HCT116 (cell line): ENCODE results near the gene APOL3. TPM values are rescaled to one million over a fixed set of nuclear protein-coding genes. Genes with fewer than 3 reads are reported as not detected.

ENCODE experiments used
- ATAC-seq: fragments of 200-7000 bp; cut with Tn5 transposase; 2 replicates; pipeline ENCODE4 v1.9.1; 2020; ENCODE audit warnings: mild to moderate bottlenecking, moderate library complexity
- BruUV-seq: library from RNA; stranded (reverse); fragments of 400-500 nt; replicated peaks from 2 replicates; lab custom pipeline; 2021; lab: Mats Ljungman, UMichigan
- CTCF ChIA-PET: fragments of 300-600 bp; sonication (Branson Sonifier 250); formaldehyde crosslinking; loops from one replicate; lab custom pipeline; 2021; ENCODE audit warnings: antibody characterized with exemption; lab: Charles Lee
- POLR2A ChIA-PET: fragments of 300-600, 350-600 bp; sonication (Branson Sonifier 250); formaldehyde crosslinking; loops from one replicate; lab custom pipeline; 2021; ENCODE audit warnings: antibody characterized with exemption; lab: Charles Lee
- RAD21 ChIA-PET, 2 experiments: fragments of 300-600 bp; sonication (Branson Sonifier 250); formaldehyde crosslinking; loops; one replicate each; lab custom pipeline; 2023; ENCODE audit warnings: low total read pairs in 2 of 2; ENCODE audit not compliant: uncharacterized antibody in 2 of 2, unreplicated experiment in 2 of 2, low non-redundant PET in 1 of 2; lab: Charles Lee
- DNase-seq: peaks from one replicate; pipeline ENCODE4 v3.0.0-alpha.2; 2010; ENCODE audit warnings: low read depth, low spot score
- H2AFZ ChIP-seq: fragments of 200-600 bp; shearing (Covaris generic), sonication (generic); 2 replicates; pipeline ENCODE4 v1.6.1; 2017; ENCODE audit warnings: low read depth, mixed run types, mixed read lengths, antibody characterized with exemption, low read length; ENCODE audit not compliant: poor library complexity, severe bottlenecking
- H3K27ac ChIP-seq: 2 replicates; pipeline ENCODE4 v1.5.1; 2012; ENCODE audit warnings: low read depth, low read length
- H3K27me3 ChIP-seq: fragments of 200-600 bp; sonication (generic); 2 replicates; pipeline ENCODE4 v1.6.1; 2016; ENCODE audit warnings: mixed run types, low read length, mixed read lengths; ENCODE audit not compliant: insufficient read depth
- H3K36me3 ChIP-seq, 2 experiments: fragments of 200-500 bp in 1 of 2; fragments of 200-600 bp in 1 of 2; sonication (Bioruptor generic) in 1 of 2; sonication (generic) in 1 of 2; 2 replicates each; pipeline versions ENCODE4 v1.5.1 to v1.6.1; 2014 to 2016; ENCODE audit warnings: low read length in 2 of 2, inconsistent platforms in 1 of 2, mixed read lengths in 1 of 2, mixed run types in 1 of 2; ENCODE audit not compliant: insufficient read depth in 2 of 2, control insufficient read depth in 1 of 2
- H3K4me1 ChIP-seq, 2 experiments: fragments of 200-600 bp in 1 of 2; sonication (generic) in 1 of 2; 2 replicates each; pipeline versions ENCODE4 v1.5.1 to v1.6.1; 2012 to 2017; ENCODE audit warnings: low read length in 2 of 2, inconsistent platforms in 1 of 2, mild to moderate bottlenecking in 1 of 2, mixed read lengths in 1 of 2, mixed run types in 1 of 2, moderate library complexity in 1 of 2; ENCODE audit not compliant: insufficient read depth in 2 of 2, control insufficient read depth in 1 of 2
- H3K4me2 ChIP-seq: fragments of 200-600 bp; sonication (generic); 2 replicates; pipeline ENCODE4 v1.6.1; 2017; ENCODE audit warnings: mixed run types, low read length, mixed read lengths
- H3K4me3 ChIP-seq, 2 experiments: fragments of 200-600 bp in 1 of 2; sonication (generic) in 1 of 2; replicated peaks in 1 of 2; 2 replicates each; pipeline ENCODE4 v1.5.1; 2011 to 2016; ENCODE audit warnings: low read length in 2 of 2, control low read depth in 1 of 2, low read depth in 1 of 2, mild to moderate bottlenecking in 1 of 2, mixed read lengths in 1 of 2, mixed run types in 1 of 2
- H3K79me2 ChIP-seq: fragments of 200-600 bp; sonication (generic); 2 replicates; pipeline ENCODE4 v1.6.1; 2017; ENCODE audit warnings: mild to moderate bottlenecking, mixed run types, low read length, moderate library complexity, mixed read lengths; ENCODE audit not compliant: insufficient read depth
- H3K9ac ChIP-seq: fragments of 200-600 bp; sonication (generic); 2 replicates; pipeline ENCODE4 v1.6.1; 2016; ENCODE audit warnings: low read length, mixed read lengths
- H3K9me2 ChIP-seq: fragments of 200-600 bp; sonication (generic), shearing (Covaris generic); 2 replicates; pipeline ENCODE4 v1.6.1; 2017; ENCODE audit warnings: mixed run types, mild to moderate bottlenecking, moderate library complexity; ENCODE audit not compliant: insufficient read depth
- H3K9me3 ChIP-seq, 2 experiments: fragments of 200-500 bp in 1 of 2; fragments of 200-600 bp in 1 of 2; sonication (Bioruptor generic) in 1 of 2; sonication (generic) in 1 of 2; 2 replicates each; pipeline ENCODE4 v1.6.1; 2014 to 2017; ENCODE audit warnings: low read length in 2 of 2, mixed read lengths in 2 of 2, inconsistent platforms in 1 of 2, low read depth in 1 of 2, mild to moderate bottlenecking in 1 of 2, mixed run types in 1 of 2, moderate library complexity in 1 of 2; ENCODE audit not compliant: control insufficient read depth in 1 of 2, insufficient read depth in 1 of 2
- H4K20me1 ChIP-seq: fragments of 200-600 bp; sonication (generic), shearing (Covaris generic); 2 replicates; pipeline ENCODE4 v1.6.1; 2017; ENCODE audit warnings: mixed run types, mild to moderate bottlenecking, moderate library complexity; ENCODE audit not compliant: insufficient read depth
- CBX3 ChIP-seq: IDR thresholded peaks from 2 replicates; pipeline ENCODE4 v1.6.1; 2012; ENCODE audit warnings: low read depth
- CEBPB ChIP-seq: IDR thresholded peaks from 2 replicates; pipeline ENCODE4 v1.6.1; 2012; ENCODE audit warnings: low read depth
- EGR1 ChIP-seq: IDR thresholded peaks from 2 replicates; pipeline ENCODE4 v1.6.1; 2012; ENCODE audit warnings: low read depth
- ELF1 ChIP-seq: IDR thresholded peaks from 2 replicates; pipeline ENCODE4 v1.6.1; 2012; ENCODE audit warnings: low read depth, borderline replicate concordance
- REST ChIP-seq: IDR thresholded peaks from 2 replicates; pipeline ENCODE4 v1.6.1; 2012; ENCODE audit warnings: low read depth
- SIN3A ChIP-seq: IDR thresholded peaks from 2 replicates; pipeline ENCODE4 v1.6.1; 2012; ENCODE audit warnings: low read depth
- SRF ChIP-seq: IDR thresholded peaks from 2 replicates; pipeline ENCODE4 v1.6.1; 2012; ENCODE audit warnings: low read depth
- YY1 ChIP-seq: IDR thresholded peaks from 2 replicates; pipeline ENCODE4 v1.6.1; 2011; ENCODE audit warnings: low read length, low read depth, moderate library complexity, mild to moderate bottlenecking; ENCODE audit not compliant: insufficient replicate concordance; ENCODE audit errors: extremely low read depth
- intact Hi-C: fragments of 100-400 bp; cut with micrococcal nuclease; formaldehyde crosslinking; loops from 2 replicates; pipeline ENCODE4 v1.10.0; 2022
- total RNA-seq: library from RNA; stranded (reverse); gene quantifications from one replicate; pipeline ENCODE4 v1.2.1, GENCODE V29; 2021; ENCODE audit not compliant: unreplicated experiment

APOL3 gene
- total RNA-seq, 1 experiment from 2014 or later = 0.49 TPM

DNA sequence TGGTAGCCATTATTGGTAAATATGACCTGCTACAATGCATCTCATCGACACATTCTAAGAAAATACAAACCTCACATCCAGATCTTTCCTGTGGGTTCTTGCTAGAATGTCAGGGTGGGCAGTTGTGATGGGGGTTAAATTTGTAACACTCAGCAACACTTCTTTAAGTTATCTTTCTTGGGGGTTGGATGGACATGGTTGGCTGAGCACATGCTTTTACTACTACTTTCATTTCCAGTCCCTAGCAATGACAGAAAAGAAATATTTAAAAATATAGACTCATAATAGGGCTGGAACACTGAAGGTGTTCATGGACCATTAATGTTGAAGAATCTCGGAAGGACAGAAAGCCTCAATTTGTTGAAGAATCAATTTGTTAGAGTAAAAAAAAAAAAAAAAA, 57.6 kb downstream of the APOL3 start:
- H3K4me3 ChIP-seq = no peak overlapping the region
- CTCF ChIA-PET = no interaction called here
- H3K9me3 ChIP-seq = no peaks in the 10 kb centered on the region
- no peaks in the 10 kb centered on the region for H3K36me3 ChIP-seq
- TF ChIP-seq REST = no peak
- no peak for TF ChIP-seq SRF
- no peak for TF ChIP-seq SIN3A
- TF ChIP-seq EGR1 = no peak
- TF ChIP-seq YY1 = no peak
- TF ChIP-seq CEBPB = no peak
- no peak for TF ChIP-seq ELF1
- no peak for TF ChIP-seq CBX3
- H4K20me1 ChIP-seq = no peaks in the 10 kb centered on the region
- RAD21 ChIA-PET = no interaction called here
- no peak overlapping the region for H3K27ac ChIP-seq
- H3K79me2 ChIP-seq = no peaks in the 10 kb centered on the region
- no TSS peak for BruUV-seq
- H3K27me3 ChIP-seq = no peaks in the 10 kb centered on the region
- H3K9ac ChIP-seq = no peak overlapping the region
- no peak for DNase-seq
- POLR2A ChIA-PET = no interaction called here
- H3K9me2 ChIP-seq = no peaks in the 10 kb centered on the region
- no peak overlapping the region for H2AFZ ChIP-seq
- ATAC-seq = no peak
- intact Hi-C loops = no loop called here
- H3K4me2 ChIP-seq = no peak overlapping the region
- peaks cover 0 to 4% of the 10 kb centered on the region in 2 experiments; a peak in 2 of 4 replicates for H3K4me1 ChIP-seq
